ENCODE results near the gene HP. TPM values are rescaled to one million over a fixed set of nuclear protein-coding genes. Genes with fewer than 3 reads are reported as not detected.

HP gene
- total and polyA plus RNA-seq, 2 of the 13 experiments (the other 11 are each of a cell fraction or from before 2014, with no cell fraction given), result 387 to 524 TPM

GRCh38 chr16:72008424-72009216 lies 45.7 kb upstream of the HP start, which contains the start of gene DHODH (continued):
- TF ChIP-seq THAP7 (CRISPR knock-in tag; IDR thresholded peaks at IDR 0.05) (no peak), MTF2 (CRISPR knock-in tag; IDR thresholded peaks at IDR 0.05; ENCODE audit: borderline replicate concordance) (no peak), PHF21A (CRISPR knock-in tag; IDR thresholded peaks at IDR 0.05) (peak; percentile 84), NFKB2 (CRISPR knock-in tag; IDR thresholded peaks at IDR 0.05; ENCODE audit: borderline replicate concordance) (peak; percentile 82; the same call in 1 of the 2 replicates), BATF2 (CRISPR knock-in tag; IDR thresholded peaks at IDR 0.05) (0 out of 2 replicates have a peak, but pooled peaks have one; percentile 63), ZNF274 (CRISPR knock-in tag; IDR thresholded peaks at IDR 0.05) (peak; percentile 70), CHD4 (IDR thresholded peaks at IDR 0.05; ENCODE audit: borderline replicate concordance, low read length) (no peak), ZNF318 (CRISPR knock-in tag; IDR thresholded peaks at IDR 0.05) (peak; percentile 47; the same call in 1 of the 2 replicates), ZNF567 (CRISPR knock-in tag; IDR thresholded peaks at IDR 0.05; ENCODE audit: borderline replicate concordance) (no peak), ZNF546 (CRISPR knock-in tag; conservative IDR thresholded peaks at IDR 0.05) (no peak), GZF1 (CRISPR knock-in tag; IDR thresholded peaks at IDR 0.05) (peak; percentile 33; the same call in 1 of the 2 replicates), ISL2 (CRISPR knock-in tag; IDR thresholded peaks at IDR 0.05) (no peak; the same call in 1 of the 2 replicates), JARID2 (CRISPR knock-in tag; IDR thresholded peaks at IDR 0.05; ENCODE audit: insufficient replicate concordance) (peak; percentile 95), ELF4 (CRISPR knock-in tag; IDR thresholded peaks at IDR 0.05; ENCODE audit: borderline replicate concordance) (peak; percentile 26; the same call in 1 of the 2 replicates), PAX8 (CRISPR knock-in tag; IDR thresholded peaks at IDR 0.05; ENCODE audit: borderline replicate concordance) (0 out of 2 replicates have a peak, but pooled peaks have one; percentile 68), ZMAT5 (CRISPR knock-in tag; IDR thresholded peaks at IDR 0.05; ENCODE audit: borderline replicate concordance, low read depth) (no peak)

Data from HepG2 (cell line).